Measurements from ENCODE around the gene MAPK13.
"Not testable (repeated sequence)": the region's sequence is repeated elsewhere in the genome, so short reads cannot be mapped to it uniquely, and the experiment has no call there.

MAPK13 gene

DNA sequence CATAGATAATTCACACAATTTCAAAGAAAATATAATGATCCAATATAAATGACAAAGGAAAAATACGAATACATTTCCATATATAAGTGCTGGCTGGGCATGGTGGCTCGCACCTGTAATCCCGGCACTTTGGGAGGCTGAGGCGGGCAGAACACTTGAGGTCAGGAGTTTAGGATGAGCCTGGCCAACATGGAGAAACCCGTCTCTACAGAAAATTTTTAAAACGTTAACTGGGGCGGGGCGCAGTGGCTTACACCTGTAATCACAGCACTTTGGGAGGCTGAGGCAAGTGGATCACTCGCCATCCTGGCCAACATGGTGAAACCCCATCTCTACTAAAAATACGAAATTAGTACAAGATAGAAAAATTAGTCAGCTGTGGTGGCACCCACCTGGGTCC, 14.9 kb upstream of the MAPK13 start:
- DNase-seq (ENCODE audit: low read depth) = no peak

DNA sequence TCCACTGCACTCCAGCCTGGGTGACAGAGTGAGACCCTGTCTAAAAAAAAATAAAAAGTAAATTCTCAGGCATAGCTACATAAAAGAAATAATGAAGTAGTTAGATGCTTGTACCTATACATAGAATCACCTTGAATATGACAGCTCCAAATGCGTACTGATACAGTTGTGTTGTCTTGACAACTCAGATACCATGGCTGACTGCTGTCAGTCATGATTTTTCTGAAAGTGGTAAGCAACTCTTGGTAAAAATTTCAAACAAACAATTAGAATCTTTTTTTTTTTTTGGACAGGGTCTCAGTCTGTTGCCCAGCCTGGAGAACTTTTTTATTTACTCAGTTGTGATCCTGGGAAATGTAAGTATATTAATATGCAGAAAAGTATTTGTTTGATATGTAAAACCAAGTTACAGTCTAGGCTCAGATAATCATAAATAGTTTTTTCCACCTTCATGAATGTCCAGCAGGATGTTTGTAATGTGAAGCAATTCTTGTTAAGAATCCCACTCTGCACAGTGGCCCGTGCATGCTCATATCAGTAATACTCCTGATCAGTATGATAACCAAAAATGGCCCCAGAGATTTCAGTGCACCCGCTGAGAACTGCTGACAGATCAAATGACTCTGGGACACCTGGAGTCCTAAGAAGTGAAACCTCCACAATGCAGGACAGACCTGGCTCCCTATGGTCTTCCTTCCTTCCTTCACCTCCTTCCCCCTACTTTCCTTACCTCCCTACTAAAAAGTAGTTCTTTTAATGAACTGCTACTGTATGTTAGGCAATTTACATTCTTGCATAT, 14.0 kb upstream of the MAPK13 start:
- no peak for DNase-seq (ENCODE audit: low read depth)

DNA sequence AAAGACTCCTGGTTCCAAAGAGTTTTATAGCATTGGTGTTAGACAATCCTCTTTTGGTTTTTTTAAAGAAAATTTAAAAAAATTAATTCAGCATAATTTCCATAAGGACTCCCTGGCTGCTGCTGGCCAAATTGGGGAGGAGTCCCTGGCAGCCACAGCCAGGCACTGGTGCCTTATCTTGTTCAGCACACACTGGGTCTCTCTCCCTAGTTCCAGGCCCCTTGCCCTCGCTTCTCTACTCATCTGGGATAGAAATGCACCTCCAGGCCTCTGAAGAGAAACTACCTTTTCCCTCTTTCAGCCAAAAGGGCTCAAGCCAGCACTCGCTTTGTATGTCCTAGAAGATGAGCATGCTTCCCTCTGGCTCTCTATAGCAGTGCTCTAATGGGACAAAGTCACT, 13.4 kb upstream of the MAPK13 start:
- no peak for DNase-seq (ENCODE audit: low read depth)

DNA sequence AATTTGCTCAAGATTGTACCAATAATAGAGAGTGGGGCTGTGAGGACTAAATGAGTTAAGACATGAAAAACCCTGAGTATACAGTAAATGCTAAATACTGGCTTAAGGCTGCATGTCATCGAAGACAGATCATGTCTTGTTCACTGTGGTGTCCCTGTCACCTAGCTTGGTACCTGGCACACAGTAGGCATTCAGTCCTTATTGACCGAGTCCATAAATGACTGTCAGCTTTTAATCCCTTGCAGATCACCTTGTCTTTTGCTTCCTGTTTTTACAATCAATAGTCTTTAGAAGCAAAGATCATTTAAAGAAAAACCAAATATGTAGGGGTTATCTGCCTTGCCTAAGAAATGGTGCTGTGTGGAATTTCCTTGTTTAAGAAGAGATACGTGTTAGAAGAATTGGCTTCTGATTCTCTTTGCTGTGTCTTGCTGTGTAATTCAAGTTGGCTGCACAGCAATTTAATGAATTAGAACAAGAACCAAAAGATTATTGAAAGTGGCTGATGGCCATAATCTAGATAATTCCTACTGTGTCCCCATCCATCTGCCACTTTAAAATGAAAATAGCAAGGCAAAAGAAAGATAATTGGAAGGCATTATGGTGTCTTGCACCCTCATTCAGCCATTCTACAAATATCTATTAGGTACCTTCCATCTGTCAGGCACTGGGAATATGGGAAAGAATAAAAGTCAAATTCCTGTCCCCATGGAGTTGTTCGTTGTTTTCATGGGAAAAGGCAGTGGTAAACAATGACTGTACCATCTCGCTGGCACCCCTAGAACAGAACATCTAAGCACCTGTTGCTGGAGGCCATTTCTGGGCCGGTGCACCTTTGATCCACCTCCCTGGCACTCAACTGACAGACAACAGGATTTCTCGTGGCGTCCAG, 12.4 kb upstream of the MAPK13 start:
- no peak for DNase-seq (ENCODE audit: low read depth)

DNA sequence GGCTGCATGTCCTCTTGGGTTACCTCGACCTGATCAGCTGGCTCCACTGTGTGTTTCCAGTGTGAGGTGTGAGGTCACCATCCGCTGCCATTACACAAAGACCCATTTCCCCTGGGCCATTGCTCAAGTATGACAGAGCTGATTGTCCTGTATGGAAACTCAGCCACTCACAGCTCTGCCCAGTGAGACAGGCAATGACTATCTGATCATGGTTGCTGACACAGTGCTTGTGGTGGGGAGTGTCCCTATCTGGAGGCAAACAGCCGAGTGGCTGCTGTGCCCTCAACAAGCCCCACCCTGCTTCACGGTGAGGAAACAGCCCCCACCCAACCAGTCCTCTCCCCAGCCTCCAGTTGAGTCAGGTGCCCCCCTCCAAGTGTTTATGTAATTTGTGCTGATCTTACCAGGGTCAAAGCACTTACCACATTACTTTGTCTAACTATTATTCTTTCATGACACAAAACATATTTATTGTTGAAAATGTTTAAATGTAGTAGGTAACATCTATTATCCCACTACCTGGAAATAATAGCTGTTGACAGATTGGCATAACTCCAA, 11.7 kb upstream of the MAPK13 start:
- DNase-seq (ENCODE audit: low read depth) = peak; percentile 50

DNA sequence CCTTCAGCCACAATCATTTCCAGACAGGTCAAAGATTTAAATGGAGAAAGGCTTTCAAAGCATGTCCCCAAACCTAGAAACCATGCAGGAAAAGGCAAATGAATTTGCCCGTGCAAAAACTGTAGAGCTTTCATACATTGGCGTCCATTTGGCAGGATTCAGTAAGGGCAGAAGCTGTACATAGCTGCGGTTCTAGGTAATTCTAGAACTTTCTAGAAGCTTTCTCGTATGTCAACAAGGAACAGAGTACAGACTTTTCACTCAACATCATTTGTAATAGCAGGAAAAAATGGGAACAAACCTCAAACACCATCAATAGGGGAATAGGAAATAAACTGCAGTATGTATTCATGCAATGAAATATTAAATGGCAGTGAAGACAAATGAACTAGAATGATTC, 11.1 kb upstream of the MAPK13 start:
- DNase-seq (ENCODE audit: low read depth) = no peak

DNA sequence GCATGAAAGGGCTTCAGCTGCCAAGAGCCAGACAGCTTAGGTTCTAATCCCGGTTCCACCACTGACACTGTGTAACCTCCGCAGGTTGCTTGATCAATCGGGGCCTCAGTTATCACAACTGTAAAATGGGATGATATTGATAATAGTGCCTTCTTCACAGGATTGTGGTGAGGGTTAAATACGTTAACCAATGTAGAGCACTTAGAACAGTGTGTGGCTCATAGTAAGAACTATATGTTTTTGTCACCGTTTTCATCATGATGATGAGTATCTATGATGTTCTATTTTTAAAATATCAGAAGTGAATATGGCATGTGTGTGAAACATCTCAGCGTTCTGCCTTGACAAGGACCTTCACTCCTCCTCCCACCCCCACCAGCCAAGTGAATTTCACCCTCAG, 10.3 kb upstream of the MAPK13 start:
- DNase-seq (ENCODE audit: low read depth) = no peak

GRCh38 chr6:36120539-36120938, 9.8 kb upstream of the MAPK13 start:
- DNase-seq (ENCODE audit: low read depth) = peak; percentile 62

- DNase-seq (ENCODE audit: low read depth) = no peak
These were observed 9.1 kb upstream of the MAPK13 start for GRCh38 chr6:36120979-36121786.

DNA sequence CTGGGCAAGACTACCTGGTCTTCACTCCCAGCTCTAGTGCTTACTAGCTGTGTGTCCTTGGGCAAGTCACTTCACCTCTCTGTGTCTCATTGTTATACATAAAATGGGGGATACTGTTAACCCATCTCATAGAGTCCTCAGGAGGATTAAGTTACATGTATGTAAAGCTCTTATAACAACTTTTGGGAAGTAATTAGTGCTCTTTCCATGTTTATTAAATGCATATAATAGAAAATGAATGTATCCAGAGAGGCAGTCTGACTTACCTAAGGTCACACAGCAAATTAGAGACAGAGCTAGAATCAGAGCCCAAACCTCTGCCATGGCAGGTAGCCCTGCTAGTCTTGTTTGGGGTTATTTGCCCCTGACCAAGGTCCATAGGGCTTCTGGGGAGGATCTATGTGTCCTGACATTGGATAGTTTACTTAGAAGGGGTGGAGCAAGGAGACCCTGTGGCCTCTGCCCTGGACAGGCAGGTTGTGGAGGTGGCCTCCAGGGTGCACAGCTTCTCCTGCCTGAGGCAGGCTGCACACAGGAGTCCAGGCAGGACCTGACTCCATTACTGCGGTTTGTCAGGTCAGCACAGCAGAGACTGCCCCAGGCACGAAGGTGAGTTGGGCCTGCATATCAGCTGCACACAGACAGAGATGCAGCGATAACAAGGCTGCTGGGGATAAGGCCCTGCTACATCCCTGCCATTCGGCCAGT, 8.4 kb upstream of the MAPK13 start:
- DNase-seq (ENCODE audit: low read depth) = no peak

DNA sequence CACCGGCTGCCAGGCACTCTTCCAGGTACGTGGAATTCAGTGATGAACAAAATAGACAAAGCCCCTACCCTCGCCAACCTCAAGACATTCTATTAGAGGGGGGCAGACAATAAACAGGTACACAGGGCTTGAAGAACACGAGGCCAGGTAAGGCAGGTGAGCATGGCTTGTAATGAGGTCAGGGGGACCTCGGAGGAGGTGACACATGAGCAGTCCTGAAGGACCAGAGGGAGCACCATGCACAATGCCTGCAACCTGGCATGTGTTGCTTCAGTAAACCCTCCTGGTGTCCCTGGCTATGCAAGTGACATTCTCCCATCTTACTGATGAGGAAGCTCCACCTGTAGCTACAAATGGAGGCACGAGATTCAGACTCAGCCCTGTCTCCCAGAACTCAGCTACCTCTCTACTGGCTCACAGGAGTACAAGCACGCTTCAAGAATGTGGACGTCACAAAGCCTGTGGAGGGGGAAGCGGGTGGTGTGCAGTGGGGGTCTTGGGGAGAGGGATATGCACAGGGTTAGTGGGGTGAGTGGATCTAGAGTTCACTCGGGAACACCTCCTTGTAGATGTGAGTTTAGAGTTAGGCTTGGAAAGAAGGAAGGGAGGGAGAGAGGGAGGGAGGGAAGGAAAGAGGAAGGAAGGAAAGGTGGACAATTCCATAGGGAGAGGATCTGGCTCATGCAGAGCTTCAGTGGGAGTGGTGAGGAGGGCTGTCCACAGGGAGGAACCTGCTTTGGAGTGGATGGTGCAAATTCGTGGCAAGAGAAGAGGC, 7.6 kb upstream of the MAPK13 start:
- DNase-seq (ENCODE audit: low read depth) = no peak

GRCh38 chr6:36123270-36124139, 6.8 kb upstream of the MAPK13 start:
- DNase-seq (ENCODE audit: low read depth) = peak; percentile 84

GRCh38 chr6:36124346-36124745, 6.0 kb upstream of the MAPK13 start:
- DNase-seq (ENCODE audit: low read depth) = not testable (repeated sequence)

DNA sequence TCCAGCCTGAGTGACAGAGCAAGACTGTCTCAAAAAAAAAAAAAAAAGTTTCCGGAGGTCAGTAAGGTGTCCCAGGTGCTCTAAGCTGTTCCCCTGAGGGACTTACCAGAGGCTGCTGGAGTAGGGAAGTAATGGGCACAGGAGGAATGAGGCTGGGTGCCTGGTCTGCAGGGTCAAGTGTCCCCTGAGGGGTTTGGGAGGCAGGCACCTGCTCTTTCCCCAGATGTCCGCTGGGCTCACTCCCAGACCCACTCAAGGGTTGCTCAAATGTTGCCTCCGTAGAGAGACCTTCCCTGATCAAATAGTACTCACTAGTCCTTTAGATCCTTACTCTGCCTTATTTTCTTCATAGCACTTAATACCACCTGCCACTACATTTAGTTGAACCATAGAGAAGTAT, 5.4 kb upstream of the MAPK13 start:
- DNase-seq (ENCODE audit: low read depth) = no peak

DNA sequence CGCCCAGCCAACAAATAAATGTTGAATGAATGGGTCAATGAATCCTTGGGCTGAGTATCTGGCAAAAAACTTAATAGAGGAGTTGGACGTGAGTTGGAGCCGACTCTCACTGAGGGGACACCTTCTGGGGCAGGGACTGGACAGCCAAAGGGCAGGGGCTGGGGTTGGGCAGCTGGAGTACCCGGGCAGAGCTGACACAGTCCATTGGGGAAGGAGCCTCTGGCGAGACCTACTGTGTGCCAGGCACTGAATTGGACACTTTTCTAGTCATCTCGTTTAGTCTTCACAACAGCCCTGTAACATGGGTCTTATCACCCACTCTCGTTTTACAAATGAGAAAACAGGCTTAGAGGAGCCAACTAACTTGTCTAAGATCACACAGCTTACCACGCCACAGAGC, 4.7 kb upstream of the MAPK13 start:
- DNase-seq (ENCODE audit: low read depth) = no peak

- no peak for DNase-seq (ENCODE audit: low read depth)
These were observed 4.2 kb upstream of the MAPK13 start for GRCh38 chr6:36126121-36126520.

DNA sequence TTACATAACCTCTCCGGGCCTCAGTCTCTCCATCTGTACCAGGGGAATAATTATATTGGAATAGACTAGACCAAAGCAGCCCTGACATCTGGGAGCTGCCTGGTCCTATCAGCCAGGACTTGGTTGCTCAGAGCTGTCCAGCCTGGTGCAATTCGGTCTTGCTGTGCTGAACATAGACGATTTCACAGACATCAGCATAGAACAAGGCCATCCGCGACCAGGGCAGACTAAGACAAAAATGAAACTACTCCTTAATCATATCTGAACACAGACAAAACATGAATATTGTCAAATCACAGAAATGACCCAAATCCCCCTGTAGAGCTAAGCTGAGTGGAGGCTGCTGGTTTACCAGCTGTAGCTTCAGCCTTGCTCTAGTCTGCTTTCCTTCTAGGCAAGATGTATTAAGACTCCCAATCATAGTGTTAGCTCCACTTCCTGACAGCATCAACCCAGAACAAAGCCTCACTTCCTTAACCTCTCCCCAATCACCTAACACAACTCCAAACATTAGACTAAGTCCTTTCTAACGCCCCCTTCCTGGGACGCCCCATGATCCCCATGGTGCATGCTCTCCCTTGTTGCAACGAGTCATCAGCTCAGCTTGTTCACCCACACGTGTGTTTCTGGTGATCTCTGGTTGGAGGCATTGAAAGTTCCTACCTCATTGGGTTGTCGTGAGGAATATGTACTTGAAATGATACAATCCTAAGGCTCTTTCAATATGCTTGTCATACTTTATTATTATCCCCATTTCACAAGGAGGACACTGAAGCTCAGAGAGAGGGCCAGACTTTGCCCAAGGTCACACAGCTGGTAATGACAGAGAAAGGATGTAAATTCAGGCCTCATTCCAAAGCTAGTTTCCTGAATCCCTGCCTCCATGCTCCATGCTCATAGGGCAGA, 3.5 kb upstream of the MAPK13 start:
- no peak for DNase-seq (ENCODE audit: low read depth)

GRCh38 chr6:36127462-36128016, 2.8 kb upstream of the MAPK13 start:
- DNase-seq (ENCODE audit: low read depth) = no peak
